SH-SY5Y (cell line): ENCODE data around the gene ZFPM1.

Source experiments
- GATA2 ChIP-seq: IDR thresholded peaks from 2 replicates; pipeline ENCODE4 v1.6.1; 2011; ENCODE audit warnings: mild to moderate bottlenecking, low read depth, low read length
- GATA3 ChIP-seq: IDR thresholded peaks from 2 replicates; pipeline ENCODE4 v1.6.1; 2011; ENCODE audit warnings: low read depth, mild to moderate bottlenecking, low read length, moderate library complexity

DNA sequence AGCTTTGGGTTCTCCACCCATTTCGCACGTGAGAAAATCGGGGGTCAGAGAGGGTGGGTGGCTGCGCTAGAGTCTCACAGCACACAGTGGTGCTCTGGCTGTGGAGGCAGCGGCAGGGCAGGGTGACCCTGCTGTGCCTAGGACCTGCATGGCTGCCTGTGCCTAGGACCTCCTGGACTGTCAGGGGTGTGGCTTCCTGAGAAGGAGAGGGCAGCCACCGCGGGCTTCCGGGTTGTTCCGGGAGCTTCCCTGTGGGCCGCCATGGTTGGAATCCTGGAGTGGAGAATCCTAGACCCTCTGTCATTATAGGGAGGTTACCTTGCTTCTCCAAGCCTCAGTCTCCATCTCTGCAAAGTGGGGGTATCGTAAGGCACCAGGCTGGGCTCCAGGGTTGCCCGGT is 9.3 kb downstream of the ZFPM1 start:
- TF ChIP-seq GATA2: no peak
- TF ChIP-seq GATA3: no peak
